Mesendoderm (in vitro differentiated cells): ENCODE measurements around the gene CDC45.

Experiments used
- DNase-seq: peaks from one replicate; pipeline ENCODE4 v3.0.0; 2013
- H2AK5ac ChIP-seq: 2 replicates; pipeline ENCODE4 v1.6.1; 2013; ENCODE audit warnings: low read length, inconsistent platforms
- H2BK120ac ChIP-seq: 2 replicates; pipeline ENCODE4 v1.6.1; 2013; ENCODE audit warnings: low read depth, mild to moderate bottlenecking, low read length, moderate library complexity, mixed read lengths
- H2BK15ac ChIP-seq: replicated peaks from 2 replicates; pipeline ENCODE4 v1.6.1; 2013; ENCODE audit warnings: low read depth, mild to moderate bottlenecking, moderate library complexity
- H2BK5ac ChIP-seq: 2 replicates; pipeline ENCODE4 v1.6.1; 2013; ENCODE audit warnings: low read length, inconsistent platforms
- H3K18ac ChIP-seq: 2 replicates; pipeline ENCODE4 v1.6.1; 2013; ENCODE audit warnings: mild to moderate bottlenecking, low read length, mixed read lengths
- H3K23ac ChIP-seq: one replicate; pipeline ENCODE4 v1.6.1; 2013; ENCODE audit warnings: low read length
- H3K27ac ChIP-seq: 2 replicates; pipeline ENCODE4 v1.5.1; 2013; ENCODE audit warnings: low read depth, mild to moderate bottlenecking, inconsistent platforms, low read length, moderate library complexity
- H3K27me3 ChIP-seq: 2 replicates; pipeline ENCODE4 v1.6.1; 2013; ENCODE audit warnings: low read length, control low read depth, mild to moderate bottlenecking, inconsistent platforms; ENCODE audit not compliant: insufficient read depth, poor library complexity
- H3K36me3 ChIP-seq: 2 replicates; pipeline ENCODE4 v1.6.1; 2013; ENCODE audit warnings: low read length, inconsistent platforms; ENCODE audit not compliant: control insufficient read depth, insufficient read depth
- H3K4ac ChIP-seq: one replicate; pipeline ENCODE4 v1.6.1; 2013; ENCODE audit warnings: low read depth, mild to moderate bottlenecking, low read length, moderate library complexity
- H3K4me1 ChIP-seq: 2 replicates; pipeline ENCODE4 v1.6.1; 2013; ENCODE audit warnings: low read depth, low read length, inconsistent platforms; ENCODE audit not compliant: control insufficient read depth
- H3K4me2 ChIP-seq: 2 replicates; pipeline ENCODE4 v1.6.1; 2013; ENCODE audit warnings: low read length
- H3K4me3 ChIP-seq: 2 replicates; pipeline ENCODE4 v1.5.1; 2013; ENCODE audit warnings: mild to moderate bottlenecking, low read length
- H3K56ac ChIP-seq: one replicate; pipeline ENCODE4 v1.6.1; 2013; ENCODE audit warnings: low read length
- H3K79me1 ChIP-seq: 2 replicates; pipeline ENCODE4 v1.6.1; 2013; ENCODE audit warnings: low read length, inconsistent platforms
- H3K79me2 ChIP-seq: 2 replicates; pipeline ENCODE4 v1.6.1; 2013; ENCODE audit warnings: mild to moderate bottlenecking, low read length; ENCODE audit not compliant: control insufficient read depth, insufficient read depth
- H3K9ac ChIP-seq: 2 replicates; pipeline ENCODE4 v1.6.1; 2013; ENCODE audit warnings: low read length, inconsistent platforms
- H4K5ac ChIP-seq: one replicate; pipeline ENCODE4 v1.6.1; 2013; ENCODE audit warnings: low read length
- H4K8ac ChIP-seq: one replicate; pipeline ENCODE4 v1.6.1; 2013; ENCODE audit warnings: low read depth, mild to moderate bottlenecking, control low read depth, low read length, moderate library complexity
- WGBS: extraction: QIAGEN DNeasy Blood & Tissue Kit; methylation state at CpG from one replicate; pipeline ENCODE4 v1.1.7; 2013; ENCODE audit warnings: low lambda C conversion rate, missing lambda C conversion rate; ENCODE audit not compliant: insufficient coverage; ENCODE audit errors: extremely low coverage; 5-methylcytosine and 5-hydroxymethylcytosine counted together

Gene CDC45

DNA sequence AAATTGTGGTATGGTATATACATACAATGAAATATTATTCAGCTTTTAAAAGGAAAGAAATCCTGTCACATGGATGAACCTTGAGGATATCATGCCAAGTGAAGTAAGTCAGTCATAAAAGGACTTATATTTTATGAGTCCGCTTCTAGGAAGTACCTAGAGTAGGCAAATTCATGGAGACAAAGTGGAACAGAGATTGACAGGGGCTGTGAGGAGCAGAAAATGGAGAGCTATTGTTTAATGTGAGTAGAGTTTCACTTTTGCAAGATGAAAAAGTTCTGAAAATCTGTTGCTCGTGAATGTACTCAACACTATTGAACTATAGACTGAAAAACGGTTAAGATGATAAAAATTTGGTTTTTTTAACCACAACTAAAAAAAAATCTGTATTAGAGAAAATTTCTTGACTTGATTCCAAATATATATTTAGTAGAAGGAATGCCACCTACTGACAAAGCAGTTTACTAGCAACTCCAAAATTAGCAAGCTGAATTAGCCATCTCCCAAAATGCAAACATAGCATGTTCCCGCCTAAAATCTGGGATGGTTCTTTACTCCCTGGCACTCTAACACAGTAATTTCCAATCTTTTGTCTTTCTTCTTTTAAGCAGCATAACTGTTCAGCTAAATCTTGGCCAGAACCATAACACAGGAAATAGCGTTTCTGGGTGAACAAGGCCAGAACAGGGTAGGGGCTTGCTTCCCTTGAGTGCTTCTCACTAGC lies 2.2 kb upstream of the CDC45 start:
- H3K79me2 ChIP-seq: peaks cover 38% of the 10 kb centered on the region
- no peak overlapping the region for H2BK5ac ChIP-seq
- no peak overlapping the region for H2BK15ac ChIP-seq
- H2BK120ac ChIP-seq: no peak overlapping the region
- no peak for DNase-seq
- WGBS: no CpG with 5 or more reads among the region's 5 CpGs
- no peak overlapping the region for H3K4me3 ChIP-seq
- H3K36me3 ChIP-seq: peaks cover 5% of the 10 kb centered on the region
- peaks cover 2% of the 10 kb centered on the region for H3K4me1 ChIP-seq
- H3K4me2 ChIP-seq: peak overlapping the region; percentile 23
- H3K79me1 ChIP-seq: peaks cover 26% of the 10 kb centered on the region
- no peak overlapping the region for H3K27ac ChIP-seq
- H4K8ac ChIP-seq: no peak overlapping the region
- H3K23ac ChIP-seq: no peak overlapping the region
- H4K5ac ChIP-seq: no peak overlapping the region
- no peak overlapping the region for H3K56ac ChIP-seq
- H3K9ac ChIP-seq: peak overlapping the region; percentile 68
- no peak overlapping the region for H2AK5ac ChIP-seq
- H3K18ac ChIP-seq: no peak overlapping the region
- H3K27me3 ChIP-seq: no peaks in the 10 kb centered on the region
- no peak overlapping the region for H3K4ac ChIP-seq

DNA sequence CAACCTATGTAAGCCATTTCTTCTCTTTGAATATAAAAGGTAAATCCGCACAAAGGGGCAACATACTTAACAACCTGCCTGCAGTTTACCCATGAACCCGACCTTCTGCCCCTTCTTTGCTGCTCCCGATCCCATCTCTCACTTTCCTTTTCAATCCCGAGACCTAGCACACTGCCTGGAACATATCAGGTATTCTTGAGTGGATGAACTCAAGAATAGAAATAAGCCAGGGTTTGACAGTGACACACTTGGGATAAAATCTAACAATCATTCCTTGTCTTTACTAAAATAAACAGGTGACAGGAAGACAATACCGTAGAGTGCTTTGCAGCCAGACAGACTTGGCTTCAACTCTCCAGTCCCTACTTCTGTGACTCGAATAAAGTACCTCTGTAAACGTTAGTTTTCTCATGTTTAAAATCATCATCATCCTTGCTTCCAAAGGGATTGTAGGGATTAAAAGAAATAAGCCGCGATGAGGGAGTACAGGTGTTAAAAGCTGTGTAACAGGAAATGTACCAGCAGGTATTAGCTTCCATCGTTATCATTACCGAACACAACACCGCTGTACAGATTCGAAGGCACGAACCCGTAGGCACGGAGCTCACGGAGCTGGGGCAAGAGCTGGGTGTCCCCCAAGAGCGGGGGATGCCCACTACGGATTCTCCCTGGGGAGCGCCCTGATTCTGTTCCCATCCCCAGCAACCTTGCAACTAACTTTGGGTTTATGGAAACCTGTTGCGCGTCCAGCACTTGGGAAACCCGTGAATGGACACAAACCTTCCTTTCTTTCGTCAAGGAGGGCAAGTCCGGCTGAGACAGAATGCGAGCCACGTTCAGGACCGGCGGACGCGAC lies 1.4 kb upstream of the CDC45 start:
- Histone ChIP-seq H3K4me1 (peaks cover 2% of the 10 kb centered on the region), H3K79me2 (peaks cover 38% of the 10 kb centered on the region), H2BK120ac (no peak overlapping the region), H3K79me1 (peaks cover 26% of the 10 kb centered on the region), H3K4me2 (peak overlapping the region; percentile 23), H3K36me3 (peaks cover 5% of the 10 kb centered on the region), H2BK15ac (no peak overlapping the region), H3K27me3 (no peaks in the 10 kb centered on the region), H3K27ac (no peak overlapping the region), H2BK5ac (no peak overlapping the region), H3K18ac (peak overlapping the region; percentile 83), H3K4me3 (peak overlapping the region; percentile 60), H4K5ac (no peak overlapping the region), H3K56ac (peak overlapping the region; percentile 83), H3K23ac (no peak overlapping the region), H3K4ac (no peak overlapping the region), H3K9ac (peak overlapping the region; percentile 68), H2AK5ac (no peak overlapping the region), H4K8ac (no peak overlapping the region)
- no CpG with 5 or more reads among the region's 31 CpGs for WGBS
- DNase-seq: peak; percentile 4

GRCh38 chr22:19478901-19479354 lies 792 bp upstream of the CDC45 start, which contains the start of gene UFD1:
Gene UFD1 (minus strand): TSS chr22:19479193. CDS start chr22:19479085, 108 bp downstream.
- Histone ChIP-seq H2BK5ac (peak within 1 kb of the TSS; percentile 87), H3K18ac (peak within 1 kb of the TSS; percentile 83), H3K27ac (peak within 1 kb of the TSS; percentile 65), H3K4me3 (peak within 1 kb of the TSS; percentile 84), H3K4me2 (peak within 1 kb of the TSS; percentile 59), H2AK5ac (no peak within 1 kb of the TSS), H3K4me1 (peaks cover 2% of the 10 kb centered on the region), H2BK15ac (no peak within 1 kb of the TSS), H3K4ac (no peak within 1 kb of the TSS), H3K56ac (peak within 1 kb of the TSS; percentile 92), H3K27me3 (no peaks in the 10 kb centered on the region), H3K9ac (peak within 1 kb of the TSS; percentile 87), H4K8ac (no peak within 1 kb of the TSS), H3K79me2 (peaks cover 38% of the 10 kb centered on the region), H3K23ac (no peak within 1 kb of the TSS), H4K5ac (no peak within 1 kb of the TSS), H3K79me1 (peaks cover 22% of the 10 kb centered on the region), H3K36me3 (peaks cover 3% of the 10 kb centered on the region), H2BK120ac (peak within 1 kb of the TSS; percentile 31)
- no CpG with 5 or more reads among the region's 42 CpGs for WGBS
- peak; percentile 86 for DNase-seq

DNA sequence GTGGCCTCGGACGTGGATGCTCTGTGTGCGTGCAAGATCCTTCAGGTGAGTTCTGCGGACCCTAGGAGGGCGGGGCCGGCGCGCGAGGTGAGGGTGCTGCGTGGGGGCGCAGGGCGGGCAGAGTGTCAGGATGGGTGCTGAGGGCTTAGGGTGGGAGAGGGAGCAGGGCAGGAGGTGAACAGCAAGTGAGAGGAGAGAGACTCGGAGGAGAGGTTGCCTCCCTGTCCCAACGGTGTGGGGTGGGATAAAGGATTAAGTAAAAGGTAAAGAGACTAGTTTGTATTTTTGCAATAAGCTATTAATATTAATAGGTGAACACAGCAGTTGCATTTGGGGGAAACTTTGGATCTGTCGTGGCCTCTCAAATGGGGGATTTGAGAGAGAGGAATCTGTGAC lies 451 bp downstream of the CDC45 start:
- no peak overlapping the region for H2BK15ac ChIP-seq
- H3K18ac ChIP-seq: no peak overlapping the region
- no peak overlapping the region for H2BK120ac ChIP-seq
- WGBS: no CpG with 5 or more reads among the region's 15 CpGs
- no peak overlapping the region for H4K8ac ChIP-seq
- no peak overlapping the region for H3K27ac ChIP-seq
- no peaks in the 10 kb centered on the region for H3K27me3 ChIP-seq
- peaks cover 21% of the 10 kb centered on the region for H3K79me1 ChIP-seq
- H2AK5ac ChIP-seq: no peak overlapping the region
- peaks cover 2% of the 10 kb centered on the region for H3K4me1 ChIP-seq
- DNase-seq: no peak
- H3K36me3 ChIP-seq: peaks cover 2% of the 10 kb centered on the region
- H3K4me2 ChIP-seq: peak overlapping the region; percentile 59
- H3K56ac ChIP-seq: peak overlapping the region; percentile 92
- H3K23ac ChIP-seq: no peak overlapping the region
- H2BK5ac ChIP-seq: no peak overlapping the region
- H3K4ac ChIP-seq: no peak overlapping the region
- H3K79me2 ChIP-seq: peaks cover 37% of the 10 kb centered on the region
- H4K5ac ChIP-seq: no peak overlapping the region
- H3K4me3 ChIP-seq: peak overlapping the region; percentile 84
- peak overlapping the region; percentile 87 for H3K9ac ChIP-seq

GRCh38 chr22:19480789-19481188 lies 1.1 kb downstream of the CDC45 start:
- Histone ChIP-seq H2AK5ac (no peak overlapping the region), H3K56ac (peak overlapping the region; percentile 92), H3K18ac (no peak overlapping the region), H3K79me1 (peaks cover 19% of the 10 kb centered on the region), H3K23ac (no peak overlapping the region), H3K4me2 (peak overlapping the region; percentile 59), H3K27me3 (no peaks in the 10 kb centered on the region), H4K8ac (no peak overlapping the region), H3K9ac (peak overlapping the region; percentile 87), H2BK120ac (no peak overlapping the region), H3K4me1 (peaks cover 2% of the 10 kb centered on the region), H2BK5ac (no peak overlapping the region), H3K4me3 (peak overlapping the region; percentile 84), H3K4ac (no peak overlapping the region), H3K27ac (no peak overlapping the region), H3K79me2 (peaks cover 32% of the 10 kb centered on the region), H4K5ac (no peak overlapping the region), H3K36me3 (peaks cover 3% of the 10 kb centered on the region), H2BK15ac (no peak overlapping the region)
- WGBS: no CpG with 5 or more reads among the region's 10 CpGs
- DNase-seq: no peak
